ENCODE measurements around the gene VAPB.

GRCh38 chr20:58362970-58363369, 26.1 kb upstream of the VAPB start:
- TF ChIP-seq EZH2 (IDR thresholded peaks at IDR 0.05; ENCODE audit: insufficient read depth, poor library complexity, severe bottlenecking) (no peak), EZH2phosphoT487 (IDR thresholded peaks at IDR 0.05; ENCODE audit: insufficient read depth, low read depth) (no peak)

Data from GM23248 (cell line).